ENCODE data around the gene FRS2.

- TF ChIP-seq, protein P1, sequence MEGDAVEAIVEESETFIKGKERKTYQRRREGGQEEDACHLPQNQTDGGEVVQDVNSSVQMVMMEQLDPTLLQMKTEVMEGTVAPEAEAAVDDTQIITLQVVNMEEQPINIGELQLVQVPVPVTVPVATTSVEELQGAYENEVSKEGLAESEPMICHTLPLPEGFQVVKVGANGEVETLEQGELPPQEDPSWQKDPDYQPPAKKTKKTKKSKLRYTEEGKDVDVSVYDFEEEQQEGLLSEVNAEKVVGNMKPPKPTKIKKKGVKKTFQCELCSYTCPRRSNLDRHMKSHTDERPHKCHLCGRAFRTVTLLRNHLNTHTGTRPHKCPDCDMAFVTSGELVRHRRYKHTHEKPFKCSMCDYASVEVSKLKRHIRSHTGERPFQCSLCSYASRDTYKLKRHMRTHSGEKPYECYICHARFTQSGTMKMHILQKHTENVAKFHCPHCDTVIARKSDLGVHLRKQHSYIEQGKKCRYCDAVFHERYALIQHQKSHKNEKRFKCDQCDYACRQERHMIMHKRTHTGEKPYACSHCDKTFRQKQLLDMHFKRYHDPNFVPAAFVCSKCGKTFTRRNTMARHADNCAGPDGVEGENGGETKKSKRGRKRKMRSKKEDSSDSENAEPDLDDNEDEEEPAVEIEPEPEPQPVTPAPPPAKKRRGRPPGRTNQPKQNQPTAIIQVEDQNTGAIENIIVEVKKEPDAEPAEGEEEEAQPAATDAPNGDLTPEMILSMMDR (IDR thresholded peaks at IDR 0.05) = no peak
- TF ChIP-seq EZH2 (IDR thresholded peaks at IDR 0.05; ENCODE audit: borderline replicate concordance, insufficient read depth, low read depth, low read length, poor library complexity, severe bottlenecking) = no peak
Observed at GRCh38 chr12:69548687-69549086, 78.5 kb downstream of the FRS2 start.
